HG03045 (cell line): ENCODE data around the gene MYH13.

ENCODE experiments used
- ATAC-seq: cut with Tn5 transposase; IDR thresholded peaks from one replicate; pipeline ENCODE4 v1.9.1; 2021; ENCODE audit warnings: mild to moderate bottlenecking, moderate library complexity; ENCODE audit not compliant: unreplicated experiment

The MYH13 gene

GRCh38 chr17:10372906-10373305 is at the start of gene MYH13:
Gene MYH13, minus strand, starts transcription at chr17:10373006. Its CDS starts 8,476 bp downstream, at chr17:10364530.
- no peak for ATAC-seq

- no peak for ATAC-seq
Observed at GRCh38 chr17:10421900-10422542, 49.2 kb upstream of the MYH13 start, which contains the start of gene MYH8. Gene MYH8, minus strand, starts transcription at chr17:10421950. Its CDS starts 1,723 bp downstream, at chr17:10420227.

DNA sequence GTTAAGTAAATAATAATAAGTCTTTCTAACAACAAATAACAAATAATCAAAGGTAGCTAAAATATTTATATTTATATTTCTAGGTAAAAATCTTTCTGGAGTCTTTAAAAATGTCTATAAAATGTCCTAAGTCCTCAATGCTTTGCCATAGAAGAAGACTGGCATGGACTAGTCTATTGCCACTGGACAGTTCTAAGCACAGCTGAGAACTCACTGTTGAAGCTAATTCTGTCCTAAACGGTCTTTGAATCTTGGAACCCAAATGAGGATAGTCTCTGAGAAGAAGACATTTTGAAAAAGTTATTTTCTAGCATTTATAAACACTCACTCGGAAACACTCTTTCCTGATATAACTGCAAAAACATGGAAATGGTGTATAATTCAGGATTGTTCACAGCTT is 48.4 kb upstream of the MYH13 start:
- ATAC-seq, result no peak

DNA sequence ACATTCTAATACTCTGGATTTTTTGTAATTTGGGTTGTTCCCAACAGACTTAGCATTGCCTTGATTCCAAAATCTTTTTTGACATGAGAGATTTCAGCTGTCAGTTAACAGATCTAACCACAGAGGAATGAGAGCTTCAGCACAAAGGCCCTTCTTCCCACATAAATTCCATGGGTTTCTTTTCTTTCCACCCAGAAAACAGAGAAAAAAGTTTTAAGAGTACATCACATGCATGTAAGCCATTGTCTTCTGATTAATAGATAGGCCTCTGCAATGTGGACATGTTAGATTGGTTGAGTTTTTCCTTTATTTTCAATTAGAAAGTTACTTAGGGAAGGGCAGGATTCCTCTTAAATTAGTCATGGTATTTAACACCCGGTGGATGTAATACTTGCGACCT is 48.0 kb upstream of the MYH13 start:
- ATAC-seq, result no peak

GRCh38 chr17:10417431-10417830 is 44.6 kb upstream of the MYH13 start:
- no peak for ATAC-seq

GRCh38 chr17:10415161-10415560 is 42.4 kb upstream of the MYH13 start:
- no peak for ATAC-seq

DNA sequence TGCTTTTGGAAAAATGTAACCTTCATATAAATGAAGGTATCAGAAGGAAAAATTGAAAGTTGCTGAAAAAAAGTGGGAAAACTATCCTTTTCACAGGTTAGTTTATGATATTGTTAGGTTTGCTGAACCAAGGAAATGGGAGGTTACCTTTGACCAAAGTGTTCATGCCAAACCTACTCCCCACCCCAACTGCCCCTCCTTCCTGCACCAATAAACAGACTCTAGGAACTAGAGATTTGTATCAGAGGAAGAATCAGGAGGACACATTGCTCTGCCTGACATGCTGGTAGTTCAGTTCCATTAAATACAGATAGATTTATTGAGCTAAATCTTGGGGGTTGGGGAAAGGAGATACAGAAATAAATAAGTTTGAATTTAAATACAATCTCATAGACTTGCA is 30.8 kb upstream of the MYH13 start:
- ATAC-seq, result no peak

DNA sequence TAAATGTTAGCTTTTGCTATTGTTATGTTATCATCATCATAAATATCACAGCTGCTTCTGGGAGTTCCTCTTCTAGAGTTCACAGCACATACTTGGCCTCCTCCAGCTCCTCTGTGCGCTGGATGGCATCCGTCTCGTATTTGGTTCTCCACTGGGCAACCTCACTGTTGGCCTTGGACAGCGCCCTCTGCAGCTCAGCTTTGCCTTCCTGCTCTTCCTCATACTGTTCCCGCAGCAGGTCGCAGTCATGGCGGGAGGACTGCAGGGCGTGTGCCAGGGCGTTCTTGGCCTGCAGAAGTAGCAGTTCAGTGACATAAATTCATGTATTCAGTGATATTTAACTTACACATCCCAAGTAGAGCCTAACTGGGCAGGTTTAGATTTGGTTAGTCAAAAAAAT is 25.5 kb upstream of the MYH13 start:
- ATAC-seq, result no peak

- ATAC-seq, result no peak
Observed at GRCh38 chr17:10396524-10397163, 23.8 kb upstream of the MYH13 start.

- no peak for ATAC-seq
Observed at GRCh38 chr17:10394201-10394887, 21.5 kb upstream of the MYH13 start.

- no peak for ATAC-seq
Observed at GRCh38 chr17:10392880-10393279, 20.1 kb upstream of the MYH13 start.

- ATAC-seq, result no peak
Observed at GRCh38 chr17:10385871-10386270, 13.1 kb upstream of the MYH13 start.

DNA sequence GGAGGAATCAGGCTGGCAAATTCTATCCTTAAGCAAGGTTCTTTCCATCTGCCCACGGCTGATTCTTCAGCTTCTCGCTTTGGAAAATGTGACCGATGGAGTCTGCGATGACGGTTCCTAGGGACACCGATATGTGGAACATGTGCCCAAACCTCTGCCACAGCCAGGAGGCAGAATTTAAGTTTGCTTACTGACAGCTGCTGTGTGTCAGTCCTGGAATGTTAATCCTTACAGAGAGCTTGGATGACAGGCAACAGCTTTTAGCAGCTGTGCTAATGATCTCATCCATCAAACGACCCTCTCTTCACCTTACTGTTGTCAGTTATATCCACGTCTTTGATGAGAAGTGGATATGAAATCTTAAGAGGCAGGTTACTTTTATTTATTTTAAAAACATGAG is 11.4 kb upstream of the MYH13 start:
- no peak for ATAC-seq

DNA sequence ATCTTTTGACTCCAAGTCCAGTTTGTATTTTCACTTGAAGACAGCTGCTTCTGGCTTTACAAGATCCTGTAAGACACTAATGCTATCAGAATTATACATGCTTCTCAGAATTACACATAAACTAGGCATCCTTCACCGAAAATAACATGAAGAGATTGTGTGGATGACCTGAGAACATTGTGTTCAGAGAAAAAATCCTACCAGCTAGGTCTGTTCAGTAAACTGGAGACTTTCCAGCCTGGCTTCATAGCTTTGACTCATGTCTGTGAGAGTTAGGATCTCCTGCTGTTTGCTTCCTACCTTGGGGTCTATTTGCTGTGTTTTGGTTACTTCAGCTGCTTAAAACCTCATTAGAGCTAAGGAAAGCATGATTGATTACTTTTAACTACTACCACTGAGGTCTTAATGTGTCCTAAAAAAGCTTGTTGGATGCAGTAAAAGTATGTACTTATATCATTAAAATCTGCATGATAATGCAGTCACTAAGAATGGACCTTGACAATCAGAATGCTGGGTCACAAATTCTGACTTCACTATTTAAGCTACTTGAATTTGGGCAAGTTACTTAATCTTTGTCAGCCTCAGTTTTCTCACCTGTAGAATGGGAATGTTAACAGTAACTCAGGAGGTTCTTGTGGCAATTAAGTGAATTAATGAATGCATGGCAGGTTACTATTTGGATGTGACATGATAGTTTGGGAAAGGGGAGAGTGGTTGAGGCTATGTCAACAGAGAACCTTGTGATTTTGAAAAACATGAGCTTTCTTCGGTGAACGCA is 8.0 kb upstream of the MYH13 start:
- ATAC-seq, result no peak

GRCh38 chr17:10370016-10370608 is 2.7 kb downstream of the MYH13 start:
- no peak for ATAC-seq

GRCh38 chr17:10369239-10369638 is 3.6 kb downstream of the MYH13 start:
- ATAC-seq, result no peak

DNA sequence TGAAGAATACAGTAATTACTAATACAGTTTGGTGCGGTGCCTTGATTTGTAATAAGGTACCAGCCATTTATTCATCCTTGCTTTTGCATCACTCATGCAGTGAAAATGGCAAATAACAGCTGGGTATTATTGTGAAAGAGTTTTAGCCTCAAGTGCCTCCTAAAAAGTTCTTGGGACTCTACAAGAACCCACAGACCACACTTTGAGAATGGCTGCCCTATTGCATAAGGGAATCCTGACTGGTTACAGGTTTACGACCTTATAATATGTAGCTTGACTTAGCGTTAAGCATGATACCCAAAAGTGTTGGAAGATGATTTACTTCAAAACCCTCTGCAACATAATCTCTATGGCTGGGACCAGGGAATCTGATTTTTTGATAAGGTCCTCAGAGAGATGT is 4.2 kb downstream of the MYH13 start:
- ATAC-seq, result no peak

DNA sequence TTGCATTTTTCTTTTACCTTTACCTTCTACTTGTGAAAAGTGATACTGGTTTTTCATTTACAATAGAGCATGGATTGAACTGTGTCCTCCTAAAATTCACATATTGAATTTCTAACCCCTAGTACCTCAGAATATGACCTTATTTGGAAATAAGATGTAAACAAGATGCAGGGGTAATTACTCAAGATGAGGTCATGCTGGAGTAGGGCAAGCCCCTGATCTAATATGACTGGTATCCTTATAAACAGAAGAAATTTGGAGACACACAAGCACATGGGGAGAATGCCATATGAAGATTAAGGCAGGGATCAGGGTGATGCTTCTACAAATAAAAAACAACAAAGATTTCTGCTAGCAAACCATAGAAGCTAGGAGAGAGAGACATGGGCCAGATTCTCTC is 12.2 kb downstream of the MYH13 start:
- ATAC-seq, result no peak

GRCh38 chr17:10357768-10358167 is 15.0 kb downstream of the MYH13 start:
- ATAC-seq, result no peak

DNA sequence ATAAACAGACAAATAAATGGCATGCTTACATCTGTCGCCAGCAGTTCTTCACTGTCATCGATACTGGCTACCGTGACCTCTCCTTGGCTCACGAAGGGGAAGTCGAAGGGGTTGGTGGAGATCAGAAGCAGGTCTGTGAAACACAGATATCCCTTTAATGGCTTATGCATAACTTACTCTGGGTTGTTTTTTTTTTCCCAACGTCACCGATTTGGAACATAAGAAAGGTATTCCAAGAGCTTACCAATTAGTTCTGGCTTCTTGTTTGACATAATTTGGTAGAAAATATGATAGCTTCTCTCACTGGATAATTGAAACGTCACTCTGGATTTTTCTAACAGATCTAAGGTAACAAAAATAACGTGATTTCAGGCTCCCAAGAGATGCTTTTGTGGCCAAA is 18.2 kb downstream of the MYH13 start:
- ATAC-seq, result no peak

- no peak for ATAC-seq
Observed at GRCh38 chr17:10352893-10353292, 19.9 kb downstream of the MYH13 start.
